Mammary epithelial cell (primary cell): ENCODE measurements around the gene TP73.

Experiments
- EZH2 ChIP-seq: IDR thresholded peaks from 2 replicates; pipeline ENCODE4 v1.6.1; 2012; ENCODE audit warnings: low read length, inconsistent platforms, borderline replicate concordance
- TF ChIP-seq, protein P1 (sequence below), 2 donors: IDR thresholded peaks in 1 of 2; conservative IDR thresholded peaks in 1 of 2; 2 replicates each; pipeline ENCODE4 v1.5.1; 2011 to 2012; ENCODE audit warnings: inconsistent platforms in 2 of 2, low read length in 2 of 2, mild to moderate bottlenecking in 2 of 2, control low read depth in 1 of 2, low read depth in 1 of 2; ENCODE audit not compliant: insufficient read depth in 1 of 2; ENCODE audit errors: extremely low read depth in 1 of 2

DNA sequence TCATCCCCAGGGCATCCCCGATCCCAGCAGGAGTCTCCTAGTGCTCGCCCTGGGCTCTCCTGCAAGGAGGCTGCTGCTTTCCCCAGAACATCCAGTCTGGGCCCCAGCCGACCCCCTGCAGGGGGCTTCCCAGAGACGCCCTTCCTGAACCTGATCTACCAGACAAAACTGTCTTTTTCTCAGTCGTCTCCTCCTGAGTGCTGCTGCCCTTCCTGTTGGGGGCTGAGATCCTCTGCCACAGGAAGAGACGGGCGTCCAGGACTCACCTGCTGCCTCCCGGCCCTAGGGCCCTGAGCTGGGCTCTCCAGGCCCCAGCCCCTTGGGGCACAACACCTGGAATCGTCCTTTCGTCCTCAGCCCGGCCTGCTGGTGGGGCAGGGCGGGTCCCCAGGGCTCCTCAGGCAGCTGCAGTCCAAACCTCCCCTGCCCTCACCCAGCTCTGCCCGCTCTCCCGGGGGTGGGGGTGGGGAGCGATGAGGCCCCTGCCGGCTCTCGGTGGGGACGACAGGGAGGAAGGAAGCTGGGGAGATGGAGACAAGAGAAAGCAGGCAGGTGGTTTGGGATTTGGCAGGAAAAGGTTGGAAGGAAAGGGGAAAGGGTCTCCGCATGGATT lies 36.9 kb downstream of the TP73 start:
- TF ChIP-seq, protein P1, sequence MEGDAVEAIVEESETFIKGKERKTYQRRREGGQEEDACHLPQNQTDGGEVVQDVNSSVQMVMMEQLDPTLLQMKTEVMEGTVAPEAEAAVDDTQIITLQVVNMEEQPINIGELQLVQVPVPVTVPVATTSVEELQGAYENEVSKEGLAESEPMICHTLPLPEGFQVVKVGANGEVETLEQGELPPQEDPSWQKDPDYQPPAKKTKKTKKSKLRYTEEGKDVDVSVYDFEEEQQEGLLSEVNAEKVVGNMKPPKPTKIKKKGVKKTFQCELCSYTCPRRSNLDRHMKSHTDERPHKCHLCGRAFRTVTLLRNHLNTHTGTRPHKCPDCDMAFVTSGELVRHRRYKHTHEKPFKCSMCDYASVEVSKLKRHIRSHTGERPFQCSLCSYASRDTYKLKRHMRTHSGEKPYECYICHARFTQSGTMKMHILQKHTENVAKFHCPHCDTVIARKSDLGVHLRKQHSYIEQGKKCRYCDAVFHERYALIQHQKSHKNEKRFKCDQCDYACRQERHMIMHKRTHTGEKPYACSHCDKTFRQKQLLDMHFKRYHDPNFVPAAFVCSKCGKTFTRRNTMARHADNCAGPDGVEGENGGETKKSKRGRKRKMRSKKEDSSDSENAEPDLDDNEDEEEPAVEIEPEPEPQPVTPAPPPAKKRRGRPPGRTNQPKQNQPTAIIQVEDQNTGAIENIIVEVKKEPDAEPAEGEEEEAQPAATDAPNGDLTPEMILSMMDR (conservative IDR thresholded peaks at IDR 0.05 in 1 of 2, IDR thresholded peaks at IDR 0.05 in 1 of 2; ENCODE audit: extremely low read depth in 1 of 2, insufficient read depth in 1 of 2, low read depth in 1 of 2, low read length in 2 of 2), result no peak
- TF ChIP-seq EZH2, result no peak
